HCT116 (cell line): ENCODE measurements around the gene CYP2B6.

ENCODE experiments used
- EGR1 ChIP-seq: IDR thresholded peaks from 2 replicates; pipeline ENCODE4 v1.6.1; 2012; ENCODE audit warnings: low read depth
- EZH2 ChIP-seq: fragments of 200-600 bp; sonication (generic); IDR thresholded peaks from 2 replicates; pipeline ENCODE4 v1.6.1; 2017; ENCODE audit warnings: antibody characterized with exemption, mixed run types
- POLR2A ChIP-seq: IDR thresholded peaks from 2 replicates; pipeline ENCODE4 v1.7.0; 2011; ENCODE audit warnings: borderline replicate concordance; ENCODE audit not compliant: insufficient read depth, insufficient read length; ENCODE audit errors: extremely low read depth
- POLR2AphosphoS5 ChIP-seq: IDR thresholded peaks from 2 replicates; pipeline ENCODE4 v1.6.1; 2011; ENCODE audit warnings: mild to moderate bottlenecking, low read depth, low read length, moderate library complexity
- RAD21 ChIP-seq: IDR thresholded peaks from 2 replicates; pipeline ENCODE4 v1.6.1; 2012; ENCODE audit warnings: low read depth, mild to moderate bottlenecking
- TF ChIP-seq, protein P1 (sequence below), 3 experiments: fragments of 200-600 bp in 1 of 3; sonication (generic) in 1 of 3; IDR thresholded peaks in 2 of 3; conservative IDR thresholded peaks in 1 of 3; 2 replicates each; pipeline ENCODE4 v1.5.1; 2012 to 2017; ENCODE audit warnings: low read depth in 2 of 3, low read length in 2 of 3, antibody characterized with exemption in 1 of 3, borderline replicate concordance in 1 of 3, control low read depth in 1 of 3, mild to moderate bottlenecking in 1 of 3, mixed read lengths in 1 of 3, mixed run types in 1 of 3, moderate library complexity in 1 of 3; ENCODE audit not compliant: insufficient read depth in 1 of 3

DNA sequence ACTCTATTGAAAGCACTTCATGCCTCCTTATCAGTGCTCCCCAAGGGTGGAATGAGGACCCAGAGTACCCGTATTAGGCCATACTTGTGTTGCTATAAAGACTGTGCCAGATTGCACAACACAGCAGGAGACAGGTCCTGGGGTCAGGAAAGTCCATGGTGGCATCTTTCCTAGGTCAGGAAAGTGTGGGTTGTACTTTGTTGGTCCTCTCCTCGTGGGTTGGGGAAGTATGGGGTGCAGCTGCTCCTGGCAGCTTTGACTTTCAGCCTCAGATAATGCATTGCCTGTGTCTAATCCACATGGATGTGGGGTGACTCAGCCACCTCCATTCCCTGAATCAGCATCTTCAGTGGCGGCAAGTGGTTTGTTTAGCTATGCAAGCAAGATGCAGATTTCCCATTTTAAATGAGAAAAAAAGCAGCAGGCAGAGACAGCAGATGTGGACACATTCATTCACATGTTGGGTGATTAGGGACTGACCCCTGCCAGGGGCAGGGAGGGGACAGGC is 8.4 kb upstream of the CYP2B6 start:
- no peak for TF ChIP-seq POLR2A
- TF ChIP-seq, protein P1, sequence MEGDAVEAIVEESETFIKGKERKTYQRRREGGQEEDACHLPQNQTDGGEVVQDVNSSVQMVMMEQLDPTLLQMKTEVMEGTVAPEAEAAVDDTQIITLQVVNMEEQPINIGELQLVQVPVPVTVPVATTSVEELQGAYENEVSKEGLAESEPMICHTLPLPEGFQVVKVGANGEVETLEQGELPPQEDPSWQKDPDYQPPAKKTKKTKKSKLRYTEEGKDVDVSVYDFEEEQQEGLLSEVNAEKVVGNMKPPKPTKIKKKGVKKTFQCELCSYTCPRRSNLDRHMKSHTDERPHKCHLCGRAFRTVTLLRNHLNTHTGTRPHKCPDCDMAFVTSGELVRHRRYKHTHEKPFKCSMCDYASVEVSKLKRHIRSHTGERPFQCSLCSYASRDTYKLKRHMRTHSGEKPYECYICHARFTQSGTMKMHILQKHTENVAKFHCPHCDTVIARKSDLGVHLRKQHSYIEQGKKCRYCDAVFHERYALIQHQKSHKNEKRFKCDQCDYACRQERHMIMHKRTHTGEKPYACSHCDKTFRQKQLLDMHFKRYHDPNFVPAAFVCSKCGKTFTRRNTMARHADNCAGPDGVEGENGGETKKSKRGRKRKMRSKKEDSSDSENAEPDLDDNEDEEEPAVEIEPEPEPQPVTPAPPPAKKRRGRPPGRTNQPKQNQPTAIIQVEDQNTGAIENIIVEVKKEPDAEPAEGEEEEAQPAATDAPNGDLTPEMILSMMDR (IDR thresholded peaks at IDR 0.05 in 2 of 3, conservative IDR thresholded peaks at IDR 0.05 in 1 of 3; ENCODE audit: borderline replicate concordance in 1 of 3, insufficient read depth in 1 of 3, low read depth in 2 of 3, low read length in 2 of 3), result no peak
- no peak for TF ChIP-seq EZH2
- no peak for TF ChIP-seq RAD21
- no peak for TF ChIP-seq POLR2AphosphoS5
- no peak for TF ChIP-seq EGR1
